ENCODE measurements around the gene CACNA2D1. TPM values are rescaled to one million over a fixed set of nuclear protein-coding genes. Genes with fewer than 3 reads are reported as not detected.

CACNA2D1 gene
- total RNA-seq, 1 donor from 2014 or later: 32.9 TPM

- Mint-ChIP-seq H3K9me3 (ENCODE audit: low read depth) (peaks cover 3% of the 10 kb centered on the region), H3K27ac (ENCODE audit: unreplicated experiment) (no peak overlapping the region), H3K4me1 (ENCODE audit: low read depth) (peaks cover 9% of the 10 kb centered on the region), H3K36me3 (ENCODE audit: low read depth) (peaks cover 1% of the 10 kb centered on the region), H3K4me3 (ENCODE audit: unreplicated experiment) (no peak overlapping the region), H3K27me3 (ENCODE audit: low read depth) (no peaks in the 10 kb centered on the region)
- no peak for TF ChIP-seq CTCF (IDR thresholded peaks at IDR 0.05)
- no peak for DNase-seq (ENCODE audit: low spot score)
Observed at GRCh38 chr7:82395147-82395546, 48.4 kb downstream of the CACNA2D1 start.

GRCh38 chr7:82393840-82394220, 49.7 kb downstream of the CACNA2D1 start:
- no peak overlapping the region for H3K4me3 Mint-ChIP-seq (ENCODE audit: unreplicated experiment)
- no peak for TF ChIP-seq CTCF (IDR thresholded peaks at IDR 0.05)
- H3K9me3 Mint-ChIP-seq (ENCODE audit: low read depth): no peaks in the 10 kb centered on the region
- no peak overlapping the region for H3K27ac Mint-ChIP-seq (ENCODE audit: unreplicated experiment)
- DNase-seq (ENCODE audit: low spot score): no peak
- peaks cover 1% of the 10 kb centered on the region for H3K36me3 Mint-ChIP-seq (ENCODE audit: low read depth)
- peaks cover 12% of the 10 kb centered on the region for H3K4me1 Mint-ChIP-seq (ENCODE audit: low read depth)
- no peaks in the 10 kb centered on the region for H3K27me3 Mint-ChIP-seq (ENCODE audit: low read depth)

GRCh38 chr7:82393076-82393839, 50.3 kb downstream of the CACNA2D1 start:
- Mint-ChIP-seq H3K36me3 (ENCODE audit: low read depth) (peaks cover 1% of the 10 kb centered on the region), H3K27me3 (ENCODE audit: low read depth) (no peaks in the 10 kb centered on the region), H3K9me3 (ENCODE audit: low read depth) (no peaks in the 10 kb centered on the region), H3K27ac (ENCODE audit: unreplicated experiment) (no peak overlapping the region), H3K4me3 (ENCODE audit: unreplicated experiment) (no peak overlapping the region), H3K4me1 (ENCODE audit: low read depth) (peaks cover 12% of the 10 kb centered on the region)
- TF ChIP-seq CTCF (IDR thresholded peaks at IDR 0.05): no peak
- no peak for DNase-seq (ENCODE audit: low spot score)

GRCh38 chr7:82390936-82391335, 52.6 kb downstream of the CACNA2D1 start:
- no peak for TF ChIP-seq CTCF (IDR thresholded peaks at IDR 0.05)
- H3K27ac Mint-ChIP-seq (ENCODE audit: unreplicated experiment): no peak overlapping the region
- no peak overlapping the region for H3K4me3 Mint-ChIP-seq (ENCODE audit: unreplicated experiment)
- H3K27me3 Mint-ChIP-seq (ENCODE audit: low read depth): no peaks in the 10 kb centered on the region
- DNase-seq (ENCODE audit: low spot score): no peak
- H3K9me3 Mint-ChIP-seq (ENCODE audit: low read depth): no peaks in the 10 kb centered on the region
- peaks cover 6% of the 10 kb centered on the region for H3K4me1 Mint-ChIP-seq (ENCODE audit: low read depth)
- peaks cover 1% of the 10 kb centered on the region for H3K36me3 Mint-ChIP-seq (ENCODE audit: low read depth)

- Mint-ChIP-seq H3K4me3 (ENCODE audit: unreplicated experiment) (no peak overlapping the region), H3K27me3 (ENCODE audit: low read depth) (no peaks in the 10 kb centered on the region), H3K9me3 (ENCODE audit: low read depth) (no peaks in the 10 kb centered on the region), H3K4me1 (ENCODE audit: low read depth) (peaks cover 9% of the 10 kb centered on the region), H3K36me3 (ENCODE audit: low read depth) (peaks cover 1% of the 10 kb centered on the region), H3K27ac (ENCODE audit: unreplicated experiment) (no peak overlapping the region)
- DNase-seq (ENCODE audit: low spot score): no peak
- no peak for TF ChIP-seq CTCF (IDR thresholded peaks at IDR 0.05)
Observed at GRCh38 chr7:82389876-82390275, 53.7 kb downstream of the CACNA2D1 start.
